Astrocyte of the spinal cord (primary cell): Measurements from ENCODE around the gene CDK4.

ENCODE experiments used
- DNase-seq: peaks from one replicate; pipeline ENCODE4 v3.0.0; 2011; ENCODE audit warnings: low read depth, low spot score
- H3K4me3 ChIP-seq: 2 replicates; pipeline ENCODE4 v1.5.1; 2011; ENCODE audit warnings: low read depth, mild to moderate bottlenecking, low read length, moderate library complexity
- CTCF ChIP-seq: IDR thresholded peaks from 2 replicates; pipeline ENCODE4 v1.5.1; 2012; ENCODE audit warnings: low read depth, mild to moderate bottlenecking, low read length, inconsistent platforms
- in situ Hi-C: cut with HindIII; loops from 2 replicates; pipeline ENCODE4 v1.10.0; 2017; ENCODE audit warnings: low sequenced_read_pairs

CDK4 gene

GRCh38 chr12:57764662-57765002 lies 12.5 kb upstream of the CDK4 start:
- no peak for TF ChIP-seq CTCF
- in situ Hi-C loops, result no loop called here
- DNase-seq, result no peak
- H3K4me3 ChIP-seq, result no peak overlapping the region

DNA sequence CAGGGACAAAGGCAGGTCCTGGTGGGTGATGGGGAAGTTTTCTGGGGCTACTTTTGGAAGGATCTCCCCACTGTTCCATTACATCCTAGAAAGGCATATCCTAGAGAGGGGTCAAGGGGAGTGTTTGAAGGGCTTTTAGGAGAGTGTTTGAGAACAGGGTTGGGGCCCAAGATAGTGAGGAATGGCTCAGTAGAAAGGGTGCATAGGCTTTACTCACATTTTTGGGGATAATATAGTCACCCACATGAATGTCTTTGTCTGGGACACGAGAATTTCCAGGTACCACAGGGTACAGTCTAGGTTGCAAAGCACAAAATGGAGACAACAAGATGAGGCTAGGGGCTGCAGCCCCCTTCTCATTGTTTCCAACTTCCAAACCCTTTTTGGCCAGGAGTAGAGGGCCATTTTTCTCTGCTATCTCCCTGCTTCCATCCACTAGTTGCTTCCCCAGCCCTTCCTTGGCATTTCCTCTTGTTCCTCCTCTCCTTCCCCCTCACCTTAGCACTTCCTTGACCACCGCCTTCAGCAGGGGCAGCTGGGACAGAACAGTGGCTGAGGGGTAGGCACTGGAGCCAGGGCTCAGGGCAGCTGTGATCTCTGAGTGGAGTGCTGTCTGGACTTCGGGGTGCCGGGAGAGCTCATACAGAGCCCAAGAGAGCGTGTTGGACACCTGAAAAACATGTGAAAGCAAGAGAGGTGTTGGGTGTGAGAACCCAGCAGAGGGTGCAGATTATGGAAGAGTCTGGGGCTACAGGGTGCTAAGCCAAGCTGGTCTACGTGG lies 12.0 kb upstream of the CDK4 start:
- in situ Hi-C loops, result no loop called here
- no peak overlapping the region for H3K4me3 ChIP-seq
- TF ChIP-seq CTCF, result no peak
- DNase-seq, result no peak

- no peak for DNase-seq
- TF ChIP-seq CTCF, result no peak
- in situ Hi-C loops, result no loop called here
- no peak overlapping the region for H3K4me3 ChIP-seq
Observed at GRCh38 chr12:57762463-57762862, 10.4 kb upstream of the CDK4 start.

DNA sequence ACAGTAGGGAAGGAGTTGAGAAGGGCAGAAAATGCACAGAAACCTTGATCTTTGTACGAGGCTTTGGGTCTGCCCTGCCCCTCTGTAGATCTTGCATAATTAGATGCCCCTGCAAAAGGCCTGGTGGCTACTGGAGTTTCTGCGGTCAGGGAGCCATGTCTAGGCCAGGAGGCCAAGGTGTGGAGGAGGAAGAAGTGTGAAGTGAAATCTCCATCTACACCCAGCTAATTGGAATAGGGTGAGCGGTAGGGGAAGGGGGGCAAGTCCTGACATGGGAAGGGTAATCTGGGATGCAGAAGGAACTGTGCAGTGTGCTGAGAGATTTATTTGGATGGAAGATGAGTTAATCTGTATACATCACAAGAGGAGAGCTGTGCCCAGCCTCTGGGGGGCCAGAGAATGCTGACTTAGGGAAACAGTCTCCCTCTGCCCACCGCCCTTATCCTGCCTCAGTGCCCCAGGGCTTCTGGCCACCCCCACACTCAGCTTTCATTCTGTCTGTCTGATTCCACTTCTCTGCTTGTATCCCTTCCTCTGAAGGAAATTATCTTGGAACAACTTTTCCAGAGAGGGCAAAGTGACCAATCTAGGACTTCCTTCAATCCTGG lies 9.4 kb upstream of the CDK4 start:
- TF ChIP-seq CTCF, result no peak
- no peak overlapping the region for H3K4me3 ChIP-seq
- no peak for DNase-seq
- in situ Hi-C loops, result no loop called here

GRCh38 chr12:57760347-57760982 lies 8.4 kb upstream of the CDK4 start:
- in situ Hi-C loops, result no loop called here
- DNase-seq, result no peak
- no peak overlapping the region for H3K4me3 ChIP-seq
- TF ChIP-seq CTCF, result no peak

GRCh38 chr12:57759360-57759980 lies 7.4 kb upstream of the CDK4 start:
- in situ Hi-C loops, result no loop called here
- H3K4me3 ChIP-seq, result no peak overlapping the region
- DNase-seq, result no peak
- peak; percentile 46 for TF ChIP-seq CTCF
